GM10248 (cell line): ENCODE data around the gene CDC37L1.

Source experiments
- CTCF ChIA-PET: fragments of 300-600 bp; sonication (Branson Sonifier 250); formaldehyde crosslinking; extraction: SDS; loops from one replicate; lab custom pipeline; 2021; ENCODE audit warnings: antibody characterized with exemption; lab: Yijun Ruan, JAX
- POLR2A ChIA-PET: fragments of 350-650 bp; sonication (Branson Sonifier 250); formaldehyde crosslinking; extraction: SDS; loops from one replicate; lab custom pipeline; 2020; ENCODE audit warnings: antibody characterized with exemption; lab: Yijun Ruan, JAX
- DNase-seq: peaks from one replicate; pipeline ENCODE4 v3.0.0; 2012; ENCODE audit errors: extremely low spot score
- CTCF ChIP-seq: IDR thresholded peaks from 2 replicates; pipeline ENCODE4 v1.5.1; 2012; ENCODE audit warnings: mild to moderate bottlenecking, low read depth; ENCODE audit errors: extremely low read depth, missing control alignments, control extremely low read depth

Gene CDC37L1

DNA sequence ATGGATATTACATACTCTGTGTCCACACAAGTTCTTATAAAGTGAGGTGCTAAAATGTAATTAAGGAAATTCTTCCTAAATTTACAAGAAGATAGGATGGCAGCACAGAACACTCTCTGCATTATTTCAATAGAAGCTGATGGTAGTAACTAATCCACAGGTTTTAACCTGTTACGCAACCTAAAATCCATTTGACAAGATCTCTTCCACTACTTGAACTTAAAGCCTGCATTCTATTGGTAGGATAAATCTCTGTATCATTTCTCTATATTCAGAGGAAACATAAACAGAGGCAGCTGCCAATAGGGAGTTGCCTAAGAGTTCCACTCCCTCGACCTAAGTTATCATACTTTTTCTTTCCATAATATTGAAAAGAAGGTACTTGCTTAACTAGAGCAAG, 21.6 kb downstream of the CDC37L1 start:
- CTCF ChIA-PET, result interaction anchor here (1.0 to 1.9 kb wide), 2 partner anchors 16 to 96 kb away, joined by 3 to 4 read pairs; no protein-coding TSS in a partner anchor
- no peak for DNase-seq
- POLR2A ChIA-PET, result no interaction called here
- no peak for TF ChIP-seq CTCF

- POLR2A ChIA-PET, result no interaction called here
- CTCF ChIA-PET, result interaction anchor here (0.9 to 1.9 kb wide), 3 partner anchors 8 to 97 kb away, joined by 3 to 4 read pairs (median 4); no protein-coding TSS in a partner anchor
These were observed 22.2 kb downstream of the CDC37L1 start for GRCh38 chr9:4701526-4701925.

DNA sequence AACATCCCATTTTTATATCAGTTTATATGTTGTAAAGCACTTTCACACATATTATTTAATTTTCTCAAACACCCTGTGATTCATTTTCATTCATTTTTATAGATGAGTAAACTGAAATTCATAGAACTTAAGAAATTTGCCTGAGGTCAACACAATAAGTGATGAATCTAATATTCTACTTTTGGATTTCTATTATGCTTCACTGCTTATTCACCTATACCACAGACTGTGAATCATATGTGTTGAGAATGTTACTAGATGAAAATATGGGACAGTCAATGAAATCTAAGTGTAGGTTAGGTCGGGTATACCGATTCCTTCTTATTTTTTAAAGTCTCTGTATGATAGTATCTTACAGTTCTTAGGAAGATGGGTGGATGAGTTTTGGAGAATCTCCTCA, 24.8 kb downstream of the CDC37L1 start:
- no peak for TF ChIP-seq CTCF
- CTCF ChIA-PET, result no interaction called here
- POLR2A ChIA-PET, result no interaction called here
- no peak for DNase-seq

More at GRCh38 chr9:4701526-4701925, 22.2 kb downstream of the CDC37L1 start:
- no peak for DNase-seq
- no peak for TF ChIP-seq CTCF

- TF ChIP-seq CTCF, result no peak
- DNase-seq, result no peak
- ChIA-PET CTCF (interaction anchor here (1.5 kb wide), 2 partner anchors 10 to 13 kb away, joined by 3 to 4 read pairs; no protein-coding TSS in a partner anchor), POLR2A (no interaction called here)
These were observed 26.7 kb downstream of the CDC37L1 start for GRCh38 chr9:4706021-4706420.

- TF ChIP-seq CTCF, result no peak
- DNase-seq, result no peak
- ChIA-PET CTCF (interaction anchor here (1.0 to 2.2 kb wide), 4 partner anchors 9 to 15 kb away, joined by 3 to 6 read pairs (median 4); no protein-coding TSS in a partner anchor), POLR2A (interaction anchor here (1.2 kb wide), 1 partner anchor 20 kb away, joined by 3 read pairs; no protein-coding TSS in a partner anchor)
These were observed 27.7 kb downstream of the CDC37L1 start for GRCh38 chr9:4706971-4707622.

DNA sequence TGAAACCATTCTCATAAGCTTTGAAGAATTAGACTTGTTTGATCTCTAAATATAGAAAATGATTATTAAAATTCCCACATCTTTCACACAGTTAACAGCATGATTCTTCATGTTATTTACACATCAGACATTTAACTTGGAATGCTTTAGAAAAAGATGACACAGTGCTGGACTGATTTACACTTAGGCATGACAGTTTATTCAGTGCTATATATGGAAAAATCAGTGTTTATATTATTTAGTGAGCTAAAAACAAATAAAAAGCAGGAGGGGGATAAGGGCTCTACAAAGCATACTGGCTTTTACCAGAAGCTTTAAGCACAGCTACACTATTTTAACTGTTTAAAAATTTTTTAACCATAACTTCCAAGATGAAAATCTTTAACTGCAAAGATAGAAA, 30.0 kb downstream of the CDC37L1 start:
- ChIA-PET POLR2A (no interaction called here), CTCF (interaction anchor here (1.6 kb wide), 1 partner anchor 9 kb away, joined by 5 read pairs; no protein-coding TSS in a partner anchor)
- TF ChIP-seq CTCF, result no peak
- no peak for DNase-seq
